NCI-H226 (cell line): ENCODE results near the gene GGA2.
A peak's percentile ranks its signal among the peaks of the same experiment; 100 is the strongest.
"Not testable (repeated sequence)": the region's sequence is repeated elsewhere in the genome, so short reads cannot be mapped to it uniquely, and the experiment has no call there.

Experiments used
- DNase-seq: peaks from one replicate; pipeline ENCODE4 v3.0.0-alpha.2; 2015

GGA2 gene

DNA sequence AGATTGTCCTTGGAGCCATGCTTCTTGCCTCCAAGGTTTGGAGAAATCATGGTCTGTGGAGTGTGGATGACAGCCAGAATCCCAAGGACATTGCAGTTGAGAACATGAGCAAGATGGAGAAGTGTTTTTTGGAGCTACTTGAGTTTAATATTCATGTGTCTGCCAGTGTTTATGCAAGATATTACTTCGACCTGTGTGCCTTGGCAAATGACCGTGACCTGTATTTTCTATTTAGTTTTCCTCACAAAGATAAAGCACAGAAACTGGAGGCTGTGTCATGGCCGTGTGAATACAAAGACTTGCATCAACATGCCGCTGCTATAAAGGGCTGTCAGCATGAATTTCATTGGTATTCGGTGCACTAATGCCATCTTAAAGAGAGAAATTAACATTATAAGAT, 9.0 kb downstream of the GGA2 start:
- no peak for DNase-seq

DNA sequence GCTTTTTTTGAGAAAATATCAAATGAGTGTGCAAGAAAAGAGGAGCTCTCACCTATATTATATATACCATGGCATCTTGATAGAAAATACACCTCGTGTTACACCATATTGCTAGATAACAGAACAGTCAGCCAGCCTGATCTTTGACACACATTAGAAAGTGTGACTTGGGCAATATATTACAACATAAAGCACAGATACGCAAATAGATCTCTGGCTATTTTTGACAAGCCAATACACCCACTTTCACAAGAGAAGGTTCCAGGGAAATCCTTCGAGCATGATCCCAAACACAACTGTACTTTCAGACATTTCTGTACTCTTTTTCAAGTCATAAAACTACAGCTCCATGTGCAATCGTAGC, 9.4 kb downstream of the GGA2 start:
- no peak for DNase-seq

GRCh38 chr16:23500212-23500861, 10.0 kb downstream of the GGA2 start:
- no peak for DNase-seq

DNA sequence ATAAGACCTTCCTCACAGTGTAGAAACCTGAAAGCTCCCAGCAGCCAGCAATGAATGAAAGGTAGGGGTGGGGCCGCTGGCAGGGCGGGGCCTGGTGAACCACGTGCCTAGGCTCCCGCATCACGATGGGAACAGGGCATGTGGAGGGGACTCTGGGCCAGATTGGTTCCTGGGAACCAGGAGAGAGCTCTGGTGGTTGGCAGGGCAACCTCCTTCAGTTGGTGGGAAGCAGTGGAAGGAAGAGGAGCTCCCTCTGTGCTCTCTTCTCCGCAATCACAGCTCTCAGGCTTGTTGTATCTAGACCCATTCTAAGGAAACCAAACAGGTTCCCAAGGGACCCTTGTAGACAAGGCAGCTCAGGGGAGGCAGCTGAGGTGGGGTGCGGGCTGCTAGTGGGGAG, 10.5 kb downstream of the GGA2 start:
- no peak for DNase-seq

DNA sequence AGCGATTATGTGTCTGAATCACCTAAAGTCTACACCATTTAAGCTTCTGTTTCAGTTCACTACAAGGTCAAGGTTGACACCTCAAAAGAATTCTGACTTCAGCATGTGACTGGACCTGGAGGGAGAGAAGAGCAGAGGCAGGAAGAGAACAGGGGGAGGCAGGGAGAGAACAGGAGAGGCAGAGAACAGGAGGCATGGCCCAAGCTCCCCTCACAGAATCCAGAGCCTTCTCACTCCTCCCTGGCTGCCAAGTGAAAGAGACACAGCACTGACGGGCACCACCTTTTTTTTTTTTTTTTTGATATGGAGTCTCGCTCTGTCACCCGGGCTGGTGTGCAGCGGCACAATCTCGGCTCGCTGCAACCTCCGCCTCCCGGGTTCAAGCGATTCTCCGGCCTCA, 11.4 kb downstream of the GGA2 start:
- DNase-seq: no peak

- no peak for DNase-seq
Observed at GRCh38 chr16:23497543-23497868, 12.8 kb downstream of the GGA2 start.

DNA sequence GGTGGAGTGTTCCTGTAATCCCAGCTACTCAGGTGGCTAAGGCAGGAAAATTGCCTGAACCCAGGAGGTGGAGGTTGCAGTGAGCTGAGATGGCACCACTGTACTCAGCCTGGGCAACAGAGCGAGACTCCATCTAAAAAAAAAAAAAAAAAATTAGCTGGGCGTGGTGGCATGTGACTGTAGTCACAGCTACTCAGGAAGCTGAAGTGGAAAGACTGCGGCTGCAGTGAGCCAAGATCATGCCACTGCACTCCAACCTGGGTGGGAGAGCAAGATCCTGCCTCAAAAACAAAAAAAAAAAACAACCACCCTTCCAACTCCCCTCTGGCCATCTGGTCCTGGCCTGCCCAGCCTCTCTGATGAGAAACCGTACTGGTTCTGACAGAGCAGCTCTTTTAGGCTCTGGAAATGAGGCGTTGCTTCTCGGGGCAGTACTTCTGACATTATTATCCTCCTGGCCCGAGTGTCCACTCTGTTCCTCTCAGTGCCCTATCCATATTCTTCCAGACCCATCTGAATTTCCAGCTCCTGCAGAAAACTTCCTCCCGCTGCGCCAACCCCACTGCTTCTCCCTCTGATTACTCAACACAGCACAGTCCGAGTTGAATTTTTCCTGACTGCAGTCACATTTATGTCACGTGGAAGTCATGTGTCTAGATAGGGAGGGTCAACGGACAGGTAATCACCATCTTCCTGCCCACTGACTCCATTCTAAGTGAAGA, 13.3 kb downstream of the GGA2 start:
- DNase-seq: peak; percentile 77

GRCh38 chr16:23495671-23496070, 14.6 kb downstream of the GGA2 start:
- no peak for DNase-seq

DNA sequence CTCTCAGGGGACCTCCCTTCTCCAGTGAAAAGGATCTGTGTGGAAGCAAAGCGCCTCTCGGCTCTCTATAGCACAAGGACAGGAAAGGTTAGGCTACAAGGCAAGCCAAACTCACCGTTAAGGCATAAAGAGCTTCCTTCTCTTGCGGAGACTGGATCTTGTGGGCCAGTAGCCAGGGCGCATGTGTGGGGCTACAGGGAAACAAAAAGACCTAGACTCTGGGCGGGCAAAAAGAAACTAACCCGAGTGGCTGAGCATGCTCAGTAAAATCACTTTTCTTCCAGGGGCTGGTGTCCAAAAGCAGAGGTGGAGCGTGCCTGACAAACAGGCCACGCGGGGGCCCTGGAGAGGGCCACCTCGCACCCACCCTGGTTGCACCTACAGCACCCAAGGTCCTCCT, 16.1 kb downstream of the GGA2 start:
- DNase-seq: no peak

- peak; percentile 45 for DNase-seq
Observed at GRCh38 chr16:23491490-23492391, 18.6 kb downstream of the GGA2 start.

DNA sequence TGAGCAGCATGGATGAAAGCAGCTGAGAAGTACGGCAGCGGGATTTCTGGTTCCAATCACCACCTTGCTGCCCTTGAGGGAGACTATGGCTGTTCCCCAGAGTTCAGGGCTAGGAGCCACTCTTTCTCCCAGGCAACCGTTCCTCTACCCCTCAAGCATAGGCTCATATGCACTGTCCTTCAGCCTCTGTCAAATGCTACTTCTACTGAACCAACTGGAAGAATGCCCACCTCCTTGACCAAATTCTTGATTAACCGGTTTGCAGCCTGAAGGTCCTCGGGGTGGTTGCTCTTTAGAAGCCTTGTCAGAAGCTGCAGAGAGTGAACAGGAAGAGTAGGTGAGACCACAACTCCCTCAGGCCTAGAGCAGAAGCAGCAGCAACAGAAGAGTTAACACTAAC, 23.8 kb downstream of the GGA2 start:
- no peak for DNase-seq

DNA sequence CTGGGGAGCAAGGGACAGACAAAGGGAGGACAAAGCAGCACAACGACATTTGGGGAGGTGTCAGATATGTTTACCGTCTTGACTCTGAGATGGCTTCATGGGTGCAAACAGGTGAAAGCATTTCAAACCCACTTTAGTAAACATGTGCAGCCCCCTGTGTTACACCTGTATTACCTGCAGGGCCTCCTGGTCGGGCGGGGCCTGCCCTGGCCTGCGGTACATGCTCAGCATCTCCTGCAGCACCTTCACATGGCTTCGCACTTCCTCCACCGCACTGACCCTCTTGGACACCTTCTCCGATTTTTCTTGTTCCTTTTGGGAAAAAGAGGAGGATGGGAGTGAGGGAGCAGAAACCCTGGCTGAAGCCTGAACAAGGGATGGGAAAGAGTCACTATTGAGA, 24.5 kb downstream of the GGA2 start:
- no peak for DNase-seq

DNA sequence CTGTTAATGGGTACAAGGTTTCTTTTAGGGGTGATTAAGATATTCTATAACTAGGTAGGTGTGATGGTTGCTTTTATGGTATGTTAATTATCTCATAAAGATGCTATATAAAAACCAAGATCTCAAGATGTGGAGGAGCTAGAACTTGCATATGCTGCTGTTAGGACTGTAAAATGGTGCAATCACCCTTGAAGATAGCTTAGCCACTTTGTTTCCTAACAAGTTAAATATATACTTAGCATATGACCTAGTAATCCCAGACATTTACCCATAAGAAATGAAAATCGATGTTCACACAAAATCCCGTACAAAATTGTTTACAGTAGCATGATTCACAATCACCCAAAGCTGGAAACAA, 25.1 kb downstream of the GGA2 start:
- DNase-seq: no peak

- no peak for DNase-seq
Observed at GRCh38 chr16:23484510-23485256, 25.6 kb downstream of the GGA2 start.

DNA sequence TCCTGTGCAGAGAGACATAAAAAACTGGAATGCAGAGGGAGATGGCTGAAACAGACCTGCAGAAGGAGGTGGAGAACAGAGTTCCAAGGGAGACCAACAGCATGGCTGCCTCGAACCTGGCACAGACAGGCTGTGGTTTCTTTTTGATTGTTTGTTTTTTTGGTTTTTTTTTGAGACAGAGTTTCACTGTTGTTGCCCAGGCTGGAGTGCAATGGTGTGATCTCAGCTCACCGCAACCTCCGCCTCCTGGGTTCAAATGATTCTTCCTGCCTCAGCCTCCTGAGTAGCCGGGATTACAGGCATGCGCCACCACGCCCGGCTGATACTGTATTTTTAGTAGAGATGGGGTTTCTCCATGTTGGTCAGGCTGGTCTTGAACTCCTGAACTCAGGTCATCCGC, 26.8 kb downstream of the GGA2 start:
- DNase-seq: not testable (repeated sequence)

DNA sequence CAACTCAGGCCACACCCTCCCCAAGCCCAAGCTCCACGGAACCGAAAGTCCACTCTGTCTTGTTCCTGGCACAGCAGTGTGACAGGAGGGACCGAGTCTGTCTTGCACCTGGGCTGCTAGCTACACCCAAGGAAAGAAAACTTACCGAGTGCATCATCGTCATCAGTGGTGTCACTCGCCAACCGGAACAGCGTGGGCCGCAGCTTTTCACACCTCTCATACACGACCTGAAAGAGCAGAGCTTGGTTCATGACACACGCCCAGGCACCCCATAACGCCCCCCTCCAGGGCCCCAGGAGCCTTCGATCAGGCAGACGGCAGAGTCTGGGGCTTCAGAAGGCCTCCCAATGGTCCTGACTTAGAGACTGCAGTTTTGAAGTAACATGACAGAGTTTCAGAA, 27.5 kb downstream of the GGA2 start:
- no peak for DNase-seq

GRCh38 chr16:23480257-23480656, 30.0 kb downstream of the GGA2 start:
- DNase-seq: no peak

DNA sequence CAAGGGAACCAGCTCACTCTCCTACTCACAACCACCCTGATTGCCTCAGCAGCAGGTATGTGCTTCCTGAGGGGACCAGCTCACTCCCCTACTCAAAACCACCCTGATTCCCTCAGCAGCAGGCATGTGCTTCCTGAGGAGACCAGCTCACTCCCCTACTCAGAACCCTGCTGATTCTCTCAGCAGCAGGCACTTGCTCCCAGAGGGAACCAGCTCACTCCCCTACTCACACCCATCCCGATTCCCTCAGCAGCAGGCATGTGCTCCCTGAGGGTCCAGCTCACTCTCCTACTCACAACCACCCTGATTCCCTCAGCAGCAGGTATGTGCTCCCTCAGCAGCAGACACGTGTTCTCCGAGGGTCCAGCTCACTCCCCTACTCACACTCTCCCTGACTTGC, 31.2 kb downstream of the GGA2 start:
- DNase-seq: no peak

GRCh38 chr16:23478566-23478965, 31.7 kb downstream of the GGA2 start:
- DNase-seq: no peak

DNA sequence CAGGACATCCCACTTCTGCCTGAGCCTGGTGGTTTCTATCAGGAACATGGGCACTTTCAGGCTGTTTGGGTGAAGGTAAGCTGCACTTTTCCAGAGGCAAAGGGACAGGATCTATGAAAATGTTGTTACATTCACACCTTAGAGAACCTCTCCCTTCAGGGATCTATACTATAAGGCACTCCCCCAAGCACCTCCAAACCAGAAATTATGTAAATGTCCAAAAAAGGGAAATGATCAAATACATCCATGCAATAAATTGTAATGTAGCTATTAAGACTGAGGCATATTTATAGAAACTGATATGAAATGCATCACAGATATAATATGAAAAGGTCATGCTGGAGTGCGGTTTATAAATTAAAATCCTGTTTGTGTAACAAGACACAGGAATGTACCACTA, 34.0 kb downstream of the GGA2 start:
- DNase-seq: no peak

GRCh38 chr16:23469814-23470213, 40.5 kb downstream of the GGA2 start:
- DNase-seq: peak; percentile 46

DNA sequence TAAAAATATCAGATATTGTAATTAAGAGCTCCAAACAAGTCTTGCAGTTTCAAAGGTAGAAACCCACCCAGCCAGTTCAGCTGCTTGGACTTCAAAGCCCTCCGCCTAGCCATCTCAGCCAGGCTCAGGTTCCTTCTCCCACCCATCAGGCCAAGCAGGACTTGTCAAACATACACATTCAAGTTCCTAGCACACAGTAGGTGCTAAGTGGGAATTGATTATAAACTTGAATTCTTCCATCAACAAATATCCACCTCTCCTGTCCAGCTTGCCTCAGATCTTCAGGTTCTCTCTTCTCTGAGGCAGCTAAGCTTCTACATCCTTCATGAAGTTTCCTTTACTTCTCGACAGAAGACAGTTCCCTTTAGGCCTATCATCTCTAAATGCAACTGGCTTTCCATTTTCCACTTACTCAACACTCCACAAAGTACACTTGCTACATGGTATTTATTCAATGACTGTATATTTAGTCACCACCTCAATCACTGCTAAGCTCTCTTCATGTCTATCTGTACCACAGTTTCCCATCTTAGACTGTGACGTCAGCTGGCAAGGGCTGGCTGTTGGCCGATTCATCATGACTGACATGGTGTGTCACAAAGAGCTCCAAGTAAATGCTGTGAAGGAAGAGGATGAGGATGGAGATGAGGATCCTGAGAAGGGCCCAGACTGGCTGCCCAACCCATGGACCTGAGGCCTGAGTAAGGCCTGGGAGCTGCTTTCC, 44.0 kb downstream of the GGA2 start:
- DNase-seq: peak; percentile 49

- no peak for DNase-seq
Observed at GRCh38 chr16:23465179-23465578, 45.1 kb downstream of the GGA2 start.
